GM03348 (cell line): Measurements from ENCODE around the gene KCP.

Experiments used
- DNase-seq: peaks from one replicate; pipeline ENCODE4 v3.0.0; 2012; ENCODE audit warnings: low spot score

The KCP gene

GRCh38 chr7:128858380-128859231, 51.9 kb downstream of the KCP start:
- peak; percentile 47 for DNase-seq

DNA sequence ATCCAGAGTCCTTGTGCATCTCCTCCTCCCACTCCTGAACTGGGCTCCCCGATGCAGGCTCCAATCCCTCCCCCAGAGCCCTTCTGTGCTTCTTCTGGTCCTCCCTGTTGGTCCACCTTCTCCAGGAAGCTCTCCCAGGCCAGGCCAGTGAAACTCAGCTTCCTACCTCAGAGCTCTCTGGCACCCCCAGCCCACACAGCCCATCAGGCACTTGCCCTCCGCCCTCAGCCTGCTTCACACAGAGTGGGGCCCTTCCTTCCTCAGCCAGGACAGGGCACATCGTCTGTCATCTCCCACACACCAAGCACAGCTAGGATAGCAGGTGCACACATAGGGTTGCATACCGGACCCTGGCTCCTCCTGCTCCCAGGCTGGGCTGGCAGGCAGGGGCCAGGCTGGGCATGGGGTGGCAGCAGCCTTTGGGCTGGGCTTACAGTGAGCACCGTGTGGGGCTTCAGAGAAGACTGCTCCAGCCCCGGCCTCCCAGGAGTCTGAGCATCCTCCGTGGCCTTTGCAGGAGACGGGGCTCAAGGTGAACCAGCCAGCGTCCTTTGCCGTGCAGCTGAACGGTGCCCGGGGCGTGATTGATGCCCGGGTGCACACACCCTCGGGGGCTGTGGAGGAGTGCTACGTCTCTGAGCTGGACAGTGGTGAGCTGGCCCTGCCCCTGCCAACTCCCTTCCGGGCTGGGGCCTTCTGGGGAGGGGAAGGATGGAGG, 54.3 kb downstream of the KCP start:
- DNase-seq, result no peak

GRCh38 chr7:128855559-128855958, 55.0 kb downstream of the KCP start:
- DNase-seq, result no peak

DNA sequence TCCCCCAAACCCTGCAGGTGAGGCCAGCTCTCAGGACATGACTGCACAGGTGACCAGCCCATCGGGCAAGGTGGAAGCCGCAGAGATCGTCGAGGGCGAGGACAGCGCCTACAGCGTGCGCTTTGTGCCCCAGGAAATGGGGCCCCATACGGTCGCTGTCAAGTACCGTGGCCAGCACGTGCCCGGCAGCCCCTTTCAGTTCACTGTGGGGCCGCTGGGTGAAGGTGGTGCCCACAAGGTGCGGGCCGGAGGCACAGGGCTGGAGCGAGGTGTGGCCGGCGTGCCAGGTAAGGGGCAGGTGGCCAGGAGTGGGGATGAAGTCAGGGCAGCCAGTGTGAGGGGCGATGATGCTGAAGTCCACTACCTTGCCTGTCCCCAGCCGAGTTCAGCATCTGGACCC, 56.1 kb downstream of the KCP start:
- DNase-seq, result no peak

- no peak for DNase-seq
These were observed 56.7 kb downstream of the KCP start for GRCh38 chr7:128853799-128854198.

DNA sequence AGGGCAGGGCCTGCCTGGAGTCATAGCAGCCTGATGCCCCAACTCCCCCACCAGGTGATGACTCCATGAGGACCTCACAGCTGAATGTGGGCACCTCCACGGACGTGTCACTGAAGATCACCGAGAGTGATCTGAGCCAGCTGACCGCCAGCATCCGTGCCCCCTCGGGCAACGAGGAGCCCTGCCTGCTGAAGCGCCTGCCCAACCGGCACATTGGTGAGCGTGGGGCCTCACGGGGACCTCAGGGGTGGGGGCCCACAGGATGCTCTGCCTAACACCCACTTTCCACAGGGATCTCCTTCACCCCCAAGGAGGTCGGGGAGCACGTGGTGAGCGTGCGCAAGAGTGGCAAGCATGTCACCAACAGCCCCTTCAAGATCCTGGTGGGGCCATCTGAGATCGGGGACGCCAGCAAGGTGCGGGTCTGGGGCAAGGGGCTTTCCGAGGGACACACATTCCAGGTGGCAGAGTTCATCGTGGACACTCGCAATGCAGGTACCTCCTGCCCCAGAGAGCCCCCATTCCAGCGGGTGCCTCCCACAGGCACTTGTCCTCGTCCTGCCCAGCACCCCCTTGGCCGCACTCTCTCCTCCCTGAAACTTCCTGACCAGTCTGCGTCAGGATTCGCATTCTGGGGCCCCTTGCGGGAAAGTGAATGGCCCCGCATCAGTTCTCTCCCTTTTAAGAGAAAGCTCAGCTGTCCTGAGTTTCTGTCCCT, 57.8 kb downstream of the KCP start:
- no peak for DNase-seq

DNA sequence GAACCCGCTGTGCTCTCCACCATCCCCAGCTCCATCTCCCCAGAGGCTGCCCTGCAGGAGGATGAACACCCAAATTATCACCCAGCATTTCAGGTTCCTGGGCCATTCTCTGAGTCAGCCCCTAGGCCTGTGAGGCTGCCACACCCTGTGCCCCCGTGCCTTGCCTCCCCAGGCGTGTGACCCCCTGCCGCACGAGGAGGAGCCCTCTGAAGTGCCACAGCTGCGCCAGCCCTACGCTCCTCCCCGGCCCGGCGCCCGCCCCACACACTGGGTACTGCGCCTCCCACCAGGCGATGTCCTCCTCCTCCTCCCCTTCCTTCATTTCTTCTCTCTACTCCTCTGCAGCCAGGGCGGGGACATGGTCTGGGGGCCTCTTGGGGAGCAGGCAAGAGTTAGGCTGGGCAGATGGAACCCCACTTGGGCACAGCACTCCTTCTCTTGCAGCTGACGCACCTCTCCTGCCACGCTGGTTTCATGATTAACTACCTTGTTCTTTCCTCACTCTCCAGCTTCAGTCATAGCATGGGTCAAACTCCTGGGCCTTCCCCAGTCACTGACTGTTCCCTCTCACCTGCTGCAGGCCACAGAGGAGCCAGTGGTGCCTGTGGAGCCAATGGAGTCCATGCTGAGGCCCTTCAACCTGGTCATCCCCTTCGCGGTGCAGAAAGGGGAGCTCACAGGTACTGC, 60.6 kb downstream of the KCP start:
- DNase-seq, result no peak

DNA sequence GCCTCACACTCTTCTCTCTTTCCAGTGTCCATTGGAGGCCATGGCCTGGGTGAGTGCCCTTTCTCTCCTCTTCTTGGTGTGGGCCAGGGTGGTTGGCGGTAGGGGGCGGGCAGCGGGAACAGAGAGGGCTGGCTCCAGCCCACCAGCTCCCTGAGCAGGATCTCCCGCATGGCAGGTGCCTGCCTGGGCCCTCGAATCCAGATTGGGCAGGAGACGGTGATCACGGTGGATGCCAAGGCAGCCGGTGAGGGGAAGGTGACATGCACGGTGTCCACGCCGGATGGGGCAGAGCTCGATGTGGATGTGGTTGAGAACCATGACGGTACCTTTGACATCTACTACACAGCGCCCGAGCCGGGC, 61.4 kb downstream of the KCP start:
- DNase-seq, result no peak

DNA sequence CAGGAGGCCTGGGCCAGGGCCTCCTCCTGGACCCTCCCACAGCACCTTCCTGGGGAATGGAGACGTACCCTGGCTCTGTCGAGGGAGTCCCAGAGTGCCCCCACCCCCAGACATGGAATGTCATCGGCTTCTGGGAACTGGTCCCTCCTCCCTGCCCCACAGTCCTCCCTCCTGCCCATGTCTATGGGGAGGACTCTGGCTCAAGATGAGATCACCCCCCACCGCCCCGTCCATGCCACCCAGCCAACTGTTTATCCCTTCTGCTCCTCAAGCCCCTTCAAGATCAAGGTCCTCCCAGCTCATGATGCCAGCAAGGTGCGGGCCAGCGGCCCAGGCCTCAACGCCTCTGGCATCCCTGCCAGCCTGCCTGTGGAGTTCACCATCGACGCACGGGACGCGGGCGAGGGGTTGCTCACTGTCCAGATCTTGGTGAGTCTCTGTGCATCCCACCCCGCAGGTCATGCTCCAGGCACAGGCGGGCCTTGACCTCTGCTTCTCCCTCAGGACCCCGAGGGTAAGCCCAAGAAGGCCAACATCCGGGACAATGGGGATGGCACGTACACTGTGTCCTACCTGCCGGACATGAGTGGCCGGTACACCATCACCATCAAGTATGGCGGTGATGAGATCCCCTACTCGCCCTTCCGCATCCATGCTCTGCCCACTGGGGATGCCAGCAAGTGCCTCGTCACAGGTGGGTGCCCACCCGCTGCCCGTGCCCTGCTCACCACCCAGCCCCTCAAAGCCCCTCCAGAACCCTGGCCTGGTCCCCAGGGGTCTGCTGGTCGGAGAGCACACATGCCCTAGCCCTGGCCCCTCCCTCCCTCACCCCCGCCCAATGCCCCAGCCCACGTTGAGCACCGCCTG, 62.0 kb downstream of the KCP start:
- DNase-seq, result no peak

DNA sequence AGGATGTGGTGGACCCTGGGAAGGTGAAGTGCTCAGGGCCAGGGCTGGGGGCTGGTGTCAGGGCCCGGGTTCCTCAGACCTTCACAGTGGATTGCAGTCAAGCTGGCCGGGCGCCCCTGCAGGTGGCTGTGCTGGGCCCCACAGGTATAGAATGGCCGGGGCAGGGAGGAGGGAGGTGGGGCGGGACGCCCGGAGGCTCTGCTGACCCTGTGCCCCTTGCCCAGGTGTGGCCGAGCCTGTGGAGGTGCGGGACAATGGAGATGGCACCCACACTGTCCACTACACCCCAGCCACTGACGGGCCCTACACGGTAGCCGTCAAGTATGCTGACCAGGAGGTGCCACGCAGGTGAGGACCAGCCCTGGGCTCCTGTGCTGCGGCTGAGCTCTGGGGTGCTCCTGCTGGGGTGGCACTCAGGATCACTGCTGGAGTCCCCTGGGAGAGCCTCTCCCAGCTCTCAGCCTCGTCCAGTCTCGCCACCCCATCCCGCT, 62.7 kb downstream of the KCP start:
- no peak for DNase-seq

DNA sequence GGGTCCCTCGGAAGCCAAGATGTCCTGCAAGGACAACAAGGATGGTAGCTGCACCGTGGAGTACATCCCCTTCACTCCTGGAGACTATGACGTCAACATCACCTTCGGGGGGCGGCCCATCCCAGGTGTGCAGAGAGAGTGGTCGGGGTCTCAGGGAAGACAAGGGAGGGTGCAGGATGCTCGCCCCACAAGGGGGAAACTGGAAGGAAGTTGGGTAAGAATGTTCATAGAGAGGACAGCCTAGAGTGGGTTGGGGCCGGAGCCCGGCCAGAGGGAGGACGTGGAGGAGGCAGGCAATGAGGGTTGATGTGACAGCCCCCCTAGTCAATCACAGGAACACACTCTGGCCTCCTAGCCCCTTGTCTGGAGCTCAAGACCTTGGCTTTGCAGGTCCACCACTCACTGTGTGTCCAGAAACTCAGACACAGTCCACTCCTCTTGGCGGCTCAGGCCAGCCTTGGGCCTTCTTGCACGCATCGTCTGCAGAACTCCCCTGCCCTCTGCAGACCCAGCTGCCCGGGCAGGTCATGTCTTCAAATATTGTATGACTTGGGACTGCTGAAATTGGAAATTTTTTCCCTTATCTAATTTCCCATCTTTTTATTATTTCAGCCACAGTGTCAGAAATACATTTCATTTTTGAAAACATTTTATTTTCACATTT, 63.6 kb downstream of the KCP start:
- no peak for DNase-seq

GRCh38 chr7:128845987-128846386, 64.5 kb downstream of the KCP start:
- no peak for DNase-seq

GRCh38 chr7:128845475-128845874, 65.0 kb downstream of the KCP start:
- DNase-seq, result no peak

DNA sequence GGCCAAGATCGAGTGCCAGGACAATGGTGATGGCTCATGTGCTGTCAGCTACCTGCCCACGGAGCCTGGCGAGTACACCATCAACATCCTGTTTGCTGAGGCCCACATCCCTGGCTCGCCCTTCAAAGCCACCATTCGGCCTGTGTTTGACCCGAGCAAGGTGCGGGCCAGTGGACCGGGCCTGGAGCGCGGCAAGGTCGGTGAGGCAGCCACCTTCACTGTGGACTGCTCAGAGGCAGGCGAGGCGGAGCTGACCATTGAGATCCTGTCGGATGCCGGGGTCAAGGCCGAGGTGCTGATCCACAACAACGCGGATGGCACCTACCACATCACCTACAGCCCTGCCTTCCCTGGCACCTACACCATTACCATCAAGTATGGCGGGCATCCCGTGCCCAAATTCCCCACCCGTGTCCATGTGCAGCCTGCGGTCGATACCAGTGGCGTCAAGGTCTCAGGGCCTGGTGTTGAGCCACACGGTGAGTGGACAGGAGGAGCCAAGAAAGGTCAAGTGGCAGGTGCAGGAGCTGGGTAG, 65.7 kb downstream of the KCP start:
- DNase-seq, result no peak

GRCh38 chr7:128843938-128844621, 66.4 kb downstream of the KCP start:
- DNase-seq, result no peak

DNA sequence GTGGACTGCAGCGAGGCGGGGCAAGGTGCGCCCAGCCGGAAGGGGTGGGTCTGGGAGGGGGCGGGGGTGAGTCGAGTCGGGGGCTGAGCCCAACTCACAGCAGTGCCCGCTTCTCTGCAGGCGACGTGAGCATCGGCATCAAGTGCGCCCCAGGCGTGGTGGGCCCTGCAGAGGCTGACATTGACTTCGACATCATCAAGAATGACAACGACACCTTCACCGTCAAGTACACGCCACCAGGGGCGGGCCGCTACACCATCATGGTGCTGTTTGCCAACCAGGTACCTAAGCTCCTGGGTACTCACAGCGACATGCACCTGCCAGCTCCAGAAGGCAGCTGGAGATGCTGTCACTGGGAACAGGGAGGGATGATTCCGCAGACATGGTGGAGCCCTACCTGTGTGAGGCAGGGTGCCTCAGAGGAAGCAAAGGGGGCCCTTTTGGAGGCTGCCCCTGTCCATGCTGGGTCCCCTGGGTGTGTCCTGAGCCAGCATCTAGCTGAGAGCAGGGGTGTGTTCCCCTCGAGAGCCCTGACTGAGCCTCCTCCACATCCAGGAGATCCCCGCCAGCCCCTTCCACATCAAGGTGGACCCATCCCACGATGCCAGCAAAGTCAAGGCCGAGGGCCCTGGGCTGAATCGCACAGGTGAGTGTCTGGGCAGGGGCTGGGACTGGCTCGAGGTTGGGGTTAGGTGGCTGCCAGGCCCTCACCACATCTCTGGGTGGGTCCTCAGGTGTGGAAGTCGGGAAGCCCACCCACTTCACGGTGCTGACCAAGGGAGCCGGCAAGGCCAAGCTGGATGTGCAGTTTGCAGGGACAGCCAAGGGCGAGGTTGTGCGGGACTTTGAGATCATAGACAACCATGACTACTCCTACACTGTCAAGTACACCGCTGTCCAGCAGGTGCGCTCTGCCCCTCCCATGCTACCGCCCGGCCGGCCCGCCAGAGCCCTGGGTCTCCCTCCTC, 67.6 kb downstream of the KCP start:
- DNase-seq, result no peak

- peak; percentile 79 for DNase-seq
These were observed 68.4 kb downstream of the KCP start for GRCh38 chr7:128841921-128842673.

DNA sequence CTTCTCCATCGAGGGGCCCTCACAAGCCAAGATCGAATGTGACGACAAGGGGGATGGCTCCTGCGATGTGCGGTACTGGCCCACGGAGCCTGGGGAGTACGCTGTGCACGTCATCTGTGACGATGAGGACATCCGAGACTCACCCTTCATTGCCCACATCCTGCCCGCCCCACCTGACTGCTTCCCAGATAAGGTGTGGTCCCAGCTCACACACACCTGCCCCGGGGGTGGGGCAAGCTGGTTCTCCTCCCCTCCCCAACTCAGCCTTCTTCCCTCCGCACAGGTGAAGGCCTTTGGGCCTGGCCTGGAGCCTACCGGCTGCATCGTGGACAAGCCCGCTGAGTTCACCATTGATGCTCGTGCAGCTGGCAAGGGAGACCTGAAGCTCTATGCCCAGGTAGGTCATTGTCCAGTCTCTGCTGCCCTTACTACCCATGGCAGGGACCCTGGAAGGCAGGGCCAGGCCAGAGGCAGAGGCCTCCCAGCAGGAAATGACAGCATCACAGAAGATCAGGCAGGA, 69.3 kb downstream of the KCP start:
- DNase-seq, result no peak
